Measurements from ENCODE around the gene PPA1. TPM values are rescaled to one million over a fixed set of nuclear protein-coding genes. Genes with fewer than 3 reads are reported as not detected.
"Not testable (repeated sequence)": the region's sequence is repeated elsewhere in the genome, so short reads cannot be mapped to it uniquely, and the experiment has no call there.

The PPA1 gene
- total and polyA plus RNA-seq, 5 donors from 2014 or later, result 54.3 to 232 (median 143) TPM

DNA sequence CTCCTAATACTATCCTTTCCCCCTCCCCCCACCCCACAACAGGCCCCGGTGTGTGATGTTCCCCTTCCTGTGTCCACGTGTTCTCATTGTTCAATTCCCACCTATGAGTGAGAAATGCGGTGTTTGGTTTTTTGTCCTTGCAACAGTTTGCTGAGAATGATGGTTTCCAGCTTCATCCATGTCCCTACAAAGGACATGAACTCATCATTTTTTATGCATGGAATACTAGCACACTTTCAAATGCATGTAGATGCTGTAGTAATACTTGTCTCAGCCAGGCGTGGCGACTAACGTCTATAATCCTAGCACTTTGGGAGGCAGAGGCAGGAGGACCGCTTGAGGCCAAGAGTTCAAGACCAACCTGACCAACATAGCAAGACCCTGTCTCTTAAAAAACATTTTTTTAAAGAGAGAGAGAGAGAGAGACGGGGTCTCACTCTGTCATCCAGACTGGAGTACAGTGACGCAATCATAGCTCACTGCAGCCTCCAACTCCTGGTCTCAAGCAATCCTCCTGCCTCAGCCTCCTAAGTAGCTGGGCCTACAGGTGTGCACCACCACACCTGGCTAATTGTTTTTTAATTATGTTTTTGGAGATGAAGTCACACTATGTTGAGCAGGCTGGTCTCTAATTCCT lies 10.3 kb downstream of the PPA1 start:
- not testable (repeated sequence) for H3K27ac ChIP-seq (ENCODE audit: insufficient read depth, low read length, poor library complexity, severe bottlenecking); H3K4me3 Mint-ChIP-seq; H3K27me3 ChIP-seq (ENCODE audit: control insufficient read depth, insufficient read depth, low read length); H3K4me1 ChIP-seq (ENCODE audit: control insufficient read depth, insufficient read depth, low read length, poor library complexity, severe bottlenecking); H3K9me3 Mint-ChIP-seq; ATAC-seq (ENCODE audit: low read depth in 2 of 2); H3K36me3 ChIP-seq (ENCODE audit: control insufficient read depth, insufficient read depth, low read length); H3K9me3 ChIP-seq (ENCODE audit: control insufficient read depth in 2 of 2, low read length in 2 of 2); DNase-seq; H3K27me3 Mint-ChIP-seq; H3K36me3 Mint-ChIP-seq; H3K4me3 ChIP-seq (ENCODE audit: low read depth, low read length)
- H3K27ac Mint-ChIP-seq, result peak overlapping the region in 2 of 3 donors; percentile 38 to 82
- peaks cover 7 to 35% (median 20%) of the 10 kb centered on the region in 4 donors for H3K4me1 Mint-ChIP-seq

GRCh38 chr10:70222340-70222794 lies 10.9 kb downstream of the PPA1 start:
- Mint-ChIP-seq H3K27ac (peak overlapping the region in 1 of 3 donors; percentile 38), H3K4me3 (no peak overlapping the region), H3K36me3 (peaks cover under 1% of the 10 kb centered on the region), H3K4me1 (peaks cover 7 to 31% (median 20%) of the 10 kb centered on the region in 4 donors), H3K27me3 (no peaks in the 10 kb centered on the region), H3K9me3 (no peaks in the 10 kb centered on the region)
- Histone ChIP-seq H3K27me3 (ENCODE audit: control insufficient read depth, insufficient read depth, low read length) (no peaks in the 10 kb centered on the region), H3K36me3 (ENCODE audit: control insufficient read depth, insufficient read depth, low read length) (peaks cover 4% of the 10 kb centered on the region), H3K9me3 (ENCODE audit: control insufficient read depth in 2 of 2, low read length in 2 of 2) (no peaks in the 10 kb centered on the region), H3K4me1 (ENCODE audit: control insufficient read depth, insufficient read depth, low read length, poor library complexity, severe bottlenecking) (peaks cover 3% of the 10 kb centered on the region), H3K4me3 (ENCODE audit: low read depth, low read length) (no peak overlapping the region), H3K27ac (ENCODE audit: insufficient read depth, low read length, poor library complexity, severe bottlenecking) (no peak overlapping the region)
- DNase-seq, result no peak
- no peak for ATAC-seq (ENCODE audit: low read depth in 2 of 2)

- ATAC-seq (ENCODE audit: low read depth in 2 of 2) (no peak), DNase-seq (no peak)
- H3K9me3 ChIP-seq (ENCODE audit: control insufficient read depth in 2 of 2, low read length in 2 of 2), result no peaks in the 10 kb centered on the region
- no peaks in the 10 kb centered on the region for H3K4me1 ChIP-seq (ENCODE audit: control insufficient read depth, insufficient read depth, low read length, poor library complexity, severe bottlenecking)
- peaks cover 3% of the 10 kb centered on the region for H3K36me3 Mint-ChIP-seq
- H3K27me3 ChIP-seq (ENCODE audit: control insufficient read depth, insufficient read depth, low read length), result no peaks in the 10 kb centered on the region
- H3K27ac ChIP-seq (ENCODE audit: insufficient read depth, low read length, poor library complexity, severe bottlenecking), result no peak overlapping the region
- H3K4me3 Mint-ChIP-seq, result peak overlapping the region in 2 of 4 donors; percentile 12 to 74
- H3K36me3 ChIP-seq (ENCODE audit: control insufficient read depth, insufficient read depth, low read length), result peaks cover 13% of the 10 kb centered on the region
- peak overlapping the region in 2 of 3 donors; percentile 65 to 82 for H3K27ac Mint-ChIP-seq
- peak overlapping the region; percentile 68 for H3K4me3 ChIP-seq (ENCODE audit: low read depth, low read length)
- H3K9me3 Mint-ChIP-seq, result no peaks in the 10 kb centered on the region
- H3K27me3 Mint-ChIP-seq, result no peaks in the 10 kb centered on the region
- peaks cover 7 to 21% (median 16%) of the 10 kb centered on the region in 4 donors for H3K4me1 Mint-ChIP-seq
These were observed 12.2 kb downstream of the PPA1 start for GRCh38 chr10:70221030-70221429.

DNA sequence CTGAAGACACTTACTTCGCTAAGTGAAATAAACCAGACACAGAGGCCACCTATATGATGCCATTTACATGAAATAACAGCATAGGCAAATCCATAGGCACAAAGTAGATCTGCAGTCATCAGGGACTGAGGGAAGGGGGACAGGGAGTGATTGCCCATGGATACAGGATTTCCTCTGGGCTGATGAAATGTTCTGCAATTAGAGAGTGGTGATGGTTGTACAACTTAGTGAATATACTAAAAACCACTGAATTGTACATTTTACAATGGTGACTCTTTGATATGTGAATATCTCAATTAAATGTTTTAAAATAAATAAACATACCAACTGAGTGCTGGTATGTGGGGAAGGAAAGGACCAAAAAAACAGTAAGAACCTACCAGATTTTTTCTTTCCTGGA lies 20.4 kb downstream of the PPA1 start:
- no peaks in the 10 kb centered on the region for H3K4me1 ChIP-seq (ENCODE audit: control insufficient read depth, insufficient read depth, low read length, poor library complexity, severe bottlenecking)
- no peak overlapping the region for H3K27ac Mint-ChIP-seq
- no peaks in the 10 kb centered on the region for H3K4me1 Mint-ChIP-seq
- H3K27me3 Mint-ChIP-seq, result no peaks in the 10 kb centered on the region
- no peak overlapping the region for H3K4me3 Mint-ChIP-seq
- DNase-seq, result no peak
- no peak for ATAC-seq (ENCODE audit: low read depth in 2 of 2)
- H3K36me3 Mint-ChIP-seq, result peaks cover 20% of the 10 kb centered on the region
- peaks cover 67% of the 10 kb centered on the region for H3K36me3 ChIP-seq (ENCODE audit: control insufficient read depth, insufficient read depth, low read length)
- H3K9me3 ChIP-seq (ENCODE audit: control insufficient read depth in 2 of 2, low read length in 2 of 2), result no peaks in the 10 kb centered on the region
- H3K27ac ChIP-seq (ENCODE audit: insufficient read depth, low read length, poor library complexity, severe bottlenecking), result no peak overlapping the region
- no peak overlapping the region for H3K4me3 ChIP-seq (ENCODE audit: low read depth, low read length)
- no peaks in the 10 kb centered on the region for H3K27me3 ChIP-seq (ENCODE audit: control insufficient read depth, insufficient read depth, low read length)
- no peaks in the 10 kb centered on the region for H3K9me3 Mint-ChIP-seq

GRCh38 chr10:70212277-70212676 lies 21.0 kb downstream of the PPA1 start:
- Mint-ChIP-seq H3K27me3 (no peaks in the 10 kb centered on the region), H3K27ac (no peak overlapping the region), H3K9me3 (no peaks in the 10 kb centered on the region), H3K4me1 (no peaks in the 10 kb centered on the region), H3K4me3 (no peak overlapping the region), H3K36me3 (peaks cover 19% of the 10 kb centered on the region)
- H3K27me3 ChIP-seq (ENCODE audit: control insufficient read depth, insufficient read depth, low read length), result no peaks in the 10 kb centered on the region
- no peak for ATAC-seq (ENCODE audit: low read depth in 2 of 2)
- H3K4me3 ChIP-seq (ENCODE audit: low read depth, low read length), result no peak overlapping the region
- peaks cover 65% of the 10 kb centered on the region for H3K36me3 ChIP-seq (ENCODE audit: control insufficient read depth, insufficient read depth, low read length)
- no peak for DNase-seq
- H3K9me3 ChIP-seq (ENCODE audit: control insufficient read depth in 2 of 2, low read length in 2 of 2), result no peaks in the 10 kb centered on the region
- no peak overlapping the region for H3K27ac ChIP-seq (ENCODE audit: insufficient read depth, low read length, poor library complexity, severe bottlenecking)
- no peaks in the 10 kb centered on the region for H3K4me1 ChIP-seq (ENCODE audit: control insufficient read depth, insufficient read depth, low read length, poor library complexity, severe bottlenecking)

DNA sequence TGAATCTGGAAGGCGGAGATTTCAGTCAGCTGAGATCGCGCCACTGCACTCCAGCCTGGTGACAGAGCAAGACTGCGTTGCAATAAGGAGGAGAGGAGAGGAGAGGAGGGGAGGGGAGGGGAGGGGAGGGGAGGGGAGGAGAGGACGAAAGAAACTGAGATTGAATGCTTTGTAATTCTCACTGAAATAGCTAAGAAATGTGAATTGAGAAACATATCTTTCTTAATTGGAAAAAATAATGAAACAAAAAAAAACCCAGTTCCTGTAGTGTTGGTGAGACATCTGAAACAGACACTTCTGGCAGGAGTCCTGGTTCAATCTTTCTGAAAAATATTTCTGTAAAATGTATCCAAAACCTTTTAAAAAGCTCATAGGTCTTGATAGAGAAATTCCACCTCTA lies 26.5 kb downstream of the PPA1 start:
- Histone ChIP-seq H3K27me3 (ENCODE audit: control insufficient read depth, insufficient read depth, low read length) (no peaks in the 10 kb centered on the region), H3K4me3 (ENCODE audit: low read depth, low read length) (no peak overlapping the region), H3K36me3 (ENCODE audit: control insufficient read depth, insufficient read depth, low read length) (peaks cover 51% of the 10 kb centered on the region), H3K9me3 (ENCODE audit: control insufficient read depth in 2 of 2, low read length in 2 of 2) (no peaks in the 10 kb centered on the region), H3K27ac (ENCODE audit: insufficient read depth, low read length, poor library complexity, severe bottlenecking) (no peak overlapping the region), H3K4me1 (ENCODE audit: control insufficient read depth, insufficient read depth, low read length, poor library complexity, severe bottlenecking) (no peaks in the 10 kb centered on the region)
- H3K27ac Mint-ChIP-seq, result no peak overlapping the region
- peaks cover 19% of the 10 kb centered on the region for H3K36me3 Mint-ChIP-seq
- H3K4me1 Mint-ChIP-seq, result no peaks in the 10 kb centered on the region
- no peaks in the 10 kb centered on the region for H3K27me3 Mint-ChIP-seq
- DNase-seq, result no peak
- no peak for ATAC-seq (ENCODE audit: low read depth in 2 of 2)
- H3K9me3 Mint-ChIP-seq, result no peaks in the 10 kb centered on the region
- H3K4me3 Mint-ChIP-seq, result no peak overlapping the region

DNA sequence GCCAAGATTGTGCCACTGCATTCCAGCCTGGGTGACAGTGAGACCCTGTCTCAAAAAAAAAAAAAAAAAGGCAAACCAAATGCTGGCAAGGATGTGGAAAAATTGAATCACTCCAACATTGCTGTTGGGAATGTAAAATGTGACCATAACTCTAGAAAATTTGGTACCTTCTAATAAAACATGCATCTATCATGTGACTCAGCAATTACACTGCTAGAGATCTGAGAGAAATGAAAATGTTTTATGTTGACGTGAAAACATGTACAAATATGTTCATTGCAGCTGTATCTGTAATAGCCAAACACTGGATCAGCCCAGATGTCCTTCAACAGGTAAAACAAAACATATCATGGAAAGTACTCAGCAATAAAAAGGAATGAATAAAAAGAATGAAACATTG lies 32.1 kb downstream of the PPA1 start:
- peaks cover 28% of the 10 kb centered on the region for H3K36me3 ChIP-seq (ENCODE audit: control insufficient read depth, insufficient read depth, low read length)
- H3K4me1 Mint-ChIP-seq, result peaks cover 2 to 27% (median 9%) of the 10 kb centered on the region in 4 donors
- ATAC-seq (ENCODE audit: low read depth in 2 of 2), result no peak
- no peak overlapping the region for H3K27ac ChIP-seq (ENCODE audit: insufficient read depth, low read length, poor library complexity, severe bottlenecking)
- peaks cover 29% of the 10 kb centered on the region for H3K36me3 Mint-ChIP-seq
- H3K9me3 Mint-ChIP-seq, result no peaks in the 10 kb centered on the region
- H3K9me3 ChIP-seq (ENCODE audit: control insufficient read depth in 2 of 2, low read length in 2 of 2), result no peaks in the 10 kb centered on the region
- no peaks in the 10 kb centered on the region for H3K27me3 ChIP-seq (ENCODE audit: control insufficient read depth, insufficient read depth, low read length)
- H3K4me1 ChIP-seq (ENCODE audit: control insufficient read depth, insufficient read depth, low read length, poor library complexity, severe bottlenecking), result no peaks in the 10 kb centered on the region
- DNase-seq, result no peak
- H3K4me3 ChIP-seq (ENCODE audit: low read depth, low read length), result no peak overlapping the region
- no peaks in the 10 kb centered on the region for H3K27me3 Mint-ChIP-seq
- no peak overlapping the region for H3K4me3 Mint-ChIP-seq
- peak overlapping the region in 1 of 3 donors; percentile 71 for H3K27ac Mint-ChIP-seq
